HG03097 (cell line): ENCODE measurements around the gene CHRM3.
A peak's percentile ranks its signal among the peaks of the same experiment; 100 is the strongest.

Experiments
- ATAC-seq: cut with Tn5 transposase; IDR thresholded peaks from one replicate; pipeline ENCODE4 v1.9.1; 2021; ENCODE audit not compliant: unreplicated experiment, low FRiP score

CHRM3 gene

DNA sequence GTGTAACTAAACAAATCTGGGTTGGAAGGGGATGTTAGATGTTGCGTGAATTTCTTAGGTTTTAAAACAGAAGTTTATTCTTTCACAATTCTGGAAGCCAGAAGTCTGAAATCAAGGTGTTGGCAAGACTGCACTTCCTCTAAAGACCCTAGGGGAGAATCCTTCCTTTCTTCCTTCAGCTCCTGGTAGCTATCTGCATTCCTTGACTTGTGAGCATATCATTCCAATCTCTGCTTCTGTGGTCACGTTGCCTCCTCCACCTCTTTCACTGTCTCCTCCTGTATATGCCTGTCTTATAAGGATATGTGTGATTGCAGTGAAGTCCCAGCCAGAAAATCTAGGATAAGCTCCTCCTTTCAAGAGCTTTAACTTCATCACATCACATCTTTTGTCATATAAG is 7.7 kb downstream of the CHRM3 start:
- ATAC-seq, result no peak

- no peak for ATAC-seq
These were observed 27.5 kb downstream of the CHRM3 start for GRCh38 chr1:239413916-239414315.

DNA sequence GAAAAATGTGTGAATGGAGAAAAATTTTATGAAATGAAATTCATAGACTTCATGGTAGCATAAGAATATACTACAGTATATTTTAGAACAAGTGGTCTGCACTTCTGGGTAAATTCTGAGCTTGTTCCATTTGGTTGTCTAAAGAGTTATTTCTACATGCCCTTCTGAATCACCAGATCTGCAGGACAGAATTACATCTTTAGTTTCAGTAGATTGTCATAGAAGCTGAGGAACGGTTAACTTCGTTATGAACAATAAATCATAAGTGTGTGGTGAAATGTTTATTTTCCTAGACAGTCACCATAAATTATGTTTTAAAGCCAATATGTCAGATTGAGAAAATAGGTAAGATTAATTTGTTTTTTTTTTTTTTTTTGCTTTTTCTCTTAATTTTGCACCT is 30.9 kb downstream of the CHRM3 start:
- no peak for ATAC-seq

DNA sequence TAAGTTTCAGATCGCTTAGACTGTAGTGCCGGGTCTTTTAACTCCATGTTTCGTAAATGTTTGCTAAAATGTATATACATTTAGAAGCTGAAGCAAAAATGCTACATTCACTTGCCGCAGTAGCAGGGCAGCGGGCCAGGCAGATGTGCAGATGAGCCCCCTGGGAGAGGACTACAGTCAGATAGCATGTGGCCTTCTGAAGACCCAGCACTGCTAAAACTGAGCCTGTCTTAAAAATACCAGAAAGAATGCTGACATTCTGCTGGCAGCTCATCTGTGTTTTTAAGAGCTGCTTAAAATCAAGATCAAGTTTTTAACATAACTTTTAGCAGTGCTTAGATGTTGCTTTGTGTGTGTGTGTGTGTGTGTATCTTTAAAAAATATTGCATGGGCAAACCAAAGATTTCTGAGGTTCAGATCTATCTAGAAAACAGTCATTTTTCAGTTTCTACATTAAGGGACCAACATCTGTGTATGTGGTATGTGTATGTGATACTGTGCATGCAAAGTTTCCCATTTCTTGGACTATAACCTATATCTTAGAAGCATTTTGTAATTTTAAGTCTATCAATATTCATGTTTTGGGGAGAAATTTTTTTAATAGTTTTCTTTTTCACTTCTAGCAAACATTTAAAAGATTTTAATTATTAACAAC is 31.7 kb downstream of the CHRM3 start:
- peak; percentile 66 for ATAC-seq

- no peak for ATAC-seq
These were observed 32.3 kb downstream of the CHRM3 start for GRCh38 chr1:239418681-239419080.

DNA sequence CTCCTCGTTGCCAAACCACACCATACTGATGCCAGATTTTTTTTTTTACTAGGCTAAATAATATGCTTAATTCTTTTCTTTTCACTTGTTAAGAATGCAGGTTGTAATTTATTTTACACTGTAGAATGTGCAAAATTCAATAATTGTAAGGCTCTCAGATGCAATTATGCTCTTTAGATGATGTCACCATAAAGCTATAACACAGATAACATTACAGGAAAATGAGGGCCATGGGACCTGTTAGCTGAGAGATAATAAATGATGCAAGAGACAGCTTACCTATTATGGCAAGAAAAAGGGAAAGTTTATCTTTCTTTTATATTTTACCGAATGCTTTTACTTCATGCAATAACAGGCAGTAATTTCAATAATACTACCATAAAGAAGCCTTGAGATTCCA is 35.4 kb downstream of the CHRM3 start:
- ATAC-seq, result no peak

DNA sequence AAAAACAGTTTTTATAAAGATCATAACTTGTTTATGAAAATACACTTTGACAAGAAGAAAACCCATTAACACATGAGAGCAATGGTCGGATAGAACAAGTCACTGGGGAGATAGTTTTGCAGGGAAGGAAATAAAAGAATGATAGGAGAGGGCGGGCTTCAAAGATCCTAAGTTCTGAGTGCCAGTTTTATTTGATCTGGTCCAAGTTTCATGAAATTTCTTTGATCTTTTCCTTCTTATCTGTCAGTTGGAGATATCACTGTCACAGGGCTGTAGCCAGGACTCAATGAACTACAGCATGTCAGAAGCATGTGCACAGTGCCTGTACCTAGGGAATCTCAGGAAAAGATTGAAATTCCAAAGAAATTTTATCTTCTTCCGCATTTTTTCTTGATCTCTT is 36.5 kb downstream of the CHRM3 start:
- ATAC-seq, result no peak

GRCh38 chr1:239426821-239427475 is 40.6 kb downstream of the CHRM3 start:
- no peak for ATAC-seq

- ATAC-seq, result no peak
These were observed 41.3 kb downstream of the CHRM3 start for GRCh38 chr1:239427712-239428111.

DNA sequence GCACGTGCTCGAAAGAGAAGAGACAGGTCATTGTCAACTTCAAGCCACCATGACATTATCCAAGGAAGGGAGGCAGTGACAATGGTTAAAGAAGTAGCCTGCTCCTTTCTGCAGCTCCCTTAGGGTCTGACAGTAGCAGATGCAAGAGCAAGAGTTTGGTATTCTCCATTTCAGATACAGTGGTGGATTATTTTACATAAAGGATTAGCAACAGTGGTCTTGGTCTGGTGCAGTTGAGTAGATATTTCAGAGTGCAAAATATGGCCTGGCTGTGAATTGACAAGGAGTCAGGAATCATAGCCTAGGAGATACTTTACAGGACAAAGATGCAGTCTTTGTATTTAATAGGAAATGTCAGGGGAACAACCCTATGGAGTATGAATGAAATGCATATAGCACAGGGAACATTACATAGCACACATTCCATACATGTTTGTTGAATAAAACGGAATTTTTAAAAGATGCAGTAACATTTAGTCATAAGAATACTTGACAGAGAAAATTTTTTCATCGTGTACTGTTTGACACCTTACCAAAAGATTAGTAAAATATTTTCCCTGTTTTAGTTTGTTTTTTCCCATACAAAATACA is 41.8 kb downstream of the CHRM3 start:
- ATAC-seq, result no peak

DNA sequence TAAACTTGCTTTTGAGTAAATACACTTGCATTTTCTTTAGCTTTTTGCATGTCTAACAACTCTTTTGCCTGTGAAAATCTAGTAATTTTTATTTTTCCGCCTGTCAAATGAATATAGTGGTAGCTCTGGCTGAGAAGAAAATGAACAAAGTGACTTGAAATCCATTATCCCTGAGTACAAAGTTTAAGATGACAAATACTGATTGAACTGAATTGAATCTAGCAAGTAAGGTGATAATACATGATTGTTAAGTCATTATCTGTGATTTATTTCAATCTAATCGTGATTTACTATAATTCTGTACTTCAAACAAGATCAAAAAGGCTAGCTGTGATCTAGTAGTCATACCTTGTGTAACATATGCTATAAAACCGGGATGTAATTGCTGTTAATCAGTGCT is 42.8 kb downstream of the CHRM3 start:
- ATAC-seq, result no peak

GRCh38 chr1:239432255-239432654 is 45.9 kb downstream of the CHRM3 start:
- no peak for ATAC-seq

DNA sequence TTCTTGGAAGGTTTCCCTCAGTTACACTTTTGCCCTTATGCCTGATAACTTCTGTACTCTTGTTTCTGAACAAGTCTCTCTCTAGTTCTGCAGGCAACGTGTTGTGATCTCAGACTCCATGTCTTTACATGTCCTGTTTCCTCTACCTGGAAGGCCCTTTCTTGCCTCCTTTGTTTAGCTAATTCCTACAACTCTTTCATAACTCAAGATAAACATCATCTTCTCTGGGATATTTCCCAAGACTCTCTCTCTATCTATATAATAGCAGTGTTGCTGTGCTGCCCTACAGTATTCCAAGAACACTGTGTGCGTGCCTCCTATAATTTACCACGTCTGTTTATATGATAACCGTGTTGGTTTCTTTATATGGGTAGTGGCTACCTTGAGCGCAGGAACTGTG is 47.8 kb downstream of the CHRM3 start:
- ATAC-seq, result no peak
